ENCODE results near the gene UBE2D2. TPM values are rescaled to one million over a fixed set of nuclear protein-coding genes. Genes with fewer than 3 reads are reported as not detected.

UBE2D2 gene
- total RNA-seq, 1 donor from 2014 or later: 57.5 TPM

DNA sequence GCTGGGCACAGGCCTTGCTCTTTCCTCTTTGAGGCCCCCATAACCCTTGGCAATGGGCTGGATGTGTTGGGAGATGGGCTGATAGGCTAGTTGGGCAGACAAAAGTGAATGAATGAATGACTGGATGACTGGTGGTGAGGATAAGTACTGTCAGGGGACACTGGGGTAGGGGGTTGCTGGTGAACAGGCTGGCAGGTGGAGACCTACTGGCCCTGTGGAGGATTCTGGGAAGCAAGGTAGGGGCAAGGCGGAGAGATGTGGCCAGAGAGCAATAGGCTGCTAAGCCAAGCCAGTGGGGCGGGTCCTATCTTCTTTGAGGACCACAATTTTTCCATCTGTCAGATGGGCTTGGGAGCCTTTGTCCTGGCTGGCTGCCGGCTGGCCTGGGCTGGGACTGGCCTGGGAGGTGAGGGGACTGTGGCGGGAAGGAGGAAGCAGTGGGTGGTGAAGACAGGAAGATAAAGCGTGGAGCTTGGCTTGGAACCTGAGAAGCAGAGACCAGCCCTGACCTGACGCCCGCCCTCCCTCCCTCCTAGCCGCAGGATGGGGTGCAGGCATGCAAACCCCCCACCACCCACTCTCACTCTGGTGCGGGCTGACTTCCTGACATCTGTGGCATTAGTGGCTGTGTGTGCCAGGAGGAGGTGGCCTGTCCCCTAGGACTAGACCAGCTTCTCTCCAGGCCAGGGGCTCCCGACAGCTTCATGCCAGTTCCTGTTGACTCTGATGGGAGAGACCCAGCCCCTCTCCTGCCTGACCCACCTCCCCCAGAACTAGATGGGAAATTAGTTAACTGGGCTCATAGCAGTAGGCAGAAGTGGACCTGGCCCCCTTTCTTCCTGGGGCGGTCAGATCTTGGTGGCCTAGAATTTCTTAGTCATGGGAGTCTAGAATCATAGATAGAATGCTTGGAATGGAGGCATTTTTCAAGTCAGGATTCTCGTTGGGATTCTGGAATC is 96.5 kb downstream of the UBE2D2 start:
- intact Hi-C loops (cut with DNase I): no loop called here
- DNase-seq (ENCODE audit: extremely low spot score in 2 of 2): no peak
- Histone ChIP-seq H3K4me3 (no peak overlapping the region), H3K4me1 (peaks cover 100% of the 10 kb centered on the region), H3K27me3 (no peaks in the 10 kb centered on the region), H3K36me3 (no peaks in the 10 kb centered on the region), H3K27ac (peak overlapping the region; percentile 95), H3K9me3 (no peaks in the 10 kb centered on the region)
- TF ChIP-seq POLR2AphosphoS5 (IDR thresholded peaks at IDR 0.05; ENCODE audit: insufficient read depth in 1 of 2, low read depth in 1 of 2) (no peak), POLR2A (IDR thresholded peaks at IDR 0.05) (no peak)
- TF ChIP-seq, protein P1, sequence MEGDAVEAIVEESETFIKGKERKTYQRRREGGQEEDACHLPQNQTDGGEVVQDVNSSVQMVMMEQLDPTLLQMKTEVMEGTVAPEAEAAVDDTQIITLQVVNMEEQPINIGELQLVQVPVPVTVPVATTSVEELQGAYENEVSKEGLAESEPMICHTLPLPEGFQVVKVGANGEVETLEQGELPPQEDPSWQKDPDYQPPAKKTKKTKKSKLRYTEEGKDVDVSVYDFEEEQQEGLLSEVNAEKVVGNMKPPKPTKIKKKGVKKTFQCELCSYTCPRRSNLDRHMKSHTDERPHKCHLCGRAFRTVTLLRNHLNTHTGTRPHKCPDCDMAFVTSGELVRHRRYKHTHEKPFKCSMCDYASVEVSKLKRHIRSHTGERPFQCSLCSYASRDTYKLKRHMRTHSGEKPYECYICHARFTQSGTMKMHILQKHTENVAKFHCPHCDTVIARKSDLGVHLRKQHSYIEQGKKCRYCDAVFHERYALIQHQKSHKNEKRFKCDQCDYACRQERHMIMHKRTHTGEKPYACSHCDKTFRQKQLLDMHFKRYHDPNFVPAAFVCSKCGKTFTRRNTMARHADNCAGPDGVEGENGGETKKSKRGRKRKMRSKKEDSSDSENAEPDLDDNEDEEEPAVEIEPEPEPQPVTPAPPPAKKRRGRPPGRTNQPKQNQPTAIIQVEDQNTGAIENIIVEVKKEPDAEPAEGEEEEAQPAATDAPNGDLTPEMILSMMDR (IDR thresholded peaks at IDR 0.05): no peak

DNA sequence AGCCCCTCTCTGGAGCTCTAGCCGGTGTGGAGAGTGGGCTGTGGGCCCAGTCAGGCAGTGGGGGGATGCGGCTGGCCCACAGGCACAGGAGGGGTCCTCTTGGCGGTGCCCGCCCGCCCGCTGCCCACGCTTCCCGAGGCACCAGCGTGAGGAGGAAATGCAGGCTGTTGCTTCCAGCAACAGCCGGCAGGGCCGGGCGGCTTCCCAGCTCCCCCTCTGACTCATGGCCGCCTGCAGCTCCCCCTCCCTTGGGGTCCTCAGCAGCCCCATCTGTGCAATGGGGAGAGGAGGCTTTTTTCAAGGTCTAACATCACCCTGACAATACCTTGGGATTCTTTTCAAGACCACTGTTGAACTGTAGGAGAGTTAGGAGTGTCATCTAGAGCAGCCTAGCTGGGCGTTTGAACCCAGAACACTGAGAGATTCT is 97.4 kb downstream of the UBE2D2 start:
- peak overlapping the region; percentile 29 to 48 for H3K4me3 ChIP-seq
- H3K27me3 ChIP-seq: no peaks in the 10 kb centered on the region
- H3K9me3 ChIP-seq: no peaks in the 10 kb centered on the region
- H3K27ac ChIP-seq: peak overlapping the region; percentile 95
- DNase-seq (ENCODE audit: extremely low spot score in 2 of 2): no peak
- H3K36me3 ChIP-seq: no peaks in the 10 kb centered on the region
- intact Hi-C loops (cut with DNase I): no loop called here
- TF ChIP-seq POLR2A (IDR thresholded peaks at IDR 0.05) (no peak), POLR2AphosphoS5 (IDR thresholded peaks at IDR 0.05; ENCODE audit: insufficient read depth in 1 of 2, low read depth in 1 of 2) (no peak)
- TF ChIP-seq, protein P1 (IDR thresholded peaks at IDR 0.05): no peak
- peaks cover 97% of the 10 kb centered on the region for H3K4me1 ChIP-seq

DNA sequence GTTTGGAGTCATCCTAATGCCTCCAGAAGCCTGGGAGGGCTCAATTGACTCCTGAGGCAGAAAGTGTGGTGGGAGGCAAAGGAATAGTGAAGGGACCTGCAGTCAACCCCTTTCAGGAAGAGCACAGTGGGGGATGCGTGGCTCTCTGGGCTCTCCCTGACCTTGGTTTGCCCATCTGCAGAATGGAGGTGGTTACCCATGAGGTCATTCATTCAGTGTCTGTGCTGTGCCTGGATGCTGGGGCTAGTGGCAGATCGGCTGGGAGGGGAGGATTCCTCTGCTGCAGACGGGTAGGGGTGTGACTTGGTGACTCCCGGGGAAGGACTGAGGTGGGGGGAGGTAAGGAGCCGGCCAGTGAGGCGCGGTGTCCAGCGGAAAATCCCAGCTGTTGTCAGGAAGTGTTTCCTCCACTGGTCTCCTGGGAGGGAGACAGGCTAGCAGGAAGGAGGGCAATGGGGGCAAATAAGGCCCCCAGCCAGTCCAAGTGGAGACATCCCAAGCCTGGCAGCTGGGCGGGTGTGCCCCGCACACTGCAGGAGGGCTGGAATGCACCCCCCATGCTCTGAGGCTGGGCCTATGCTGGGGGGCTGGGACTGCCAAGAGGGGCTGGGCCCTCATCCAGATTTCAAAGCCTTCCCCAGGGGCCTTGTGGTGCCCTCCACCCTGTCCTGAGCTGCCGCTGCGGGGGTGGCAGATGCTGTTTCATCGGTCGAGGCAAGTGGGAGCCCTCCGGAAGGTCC is 98.0 kb downstream of the UBE2D2 start:
- intact Hi-C loops (cut with DNase I): no loop called here
- DNase-seq (ENCODE audit: extremely low spot score in 2 of 2): no peak
- H3K4me1 ChIP-seq: peaks cover 97% of the 10 kb centered on the region

DNA sequence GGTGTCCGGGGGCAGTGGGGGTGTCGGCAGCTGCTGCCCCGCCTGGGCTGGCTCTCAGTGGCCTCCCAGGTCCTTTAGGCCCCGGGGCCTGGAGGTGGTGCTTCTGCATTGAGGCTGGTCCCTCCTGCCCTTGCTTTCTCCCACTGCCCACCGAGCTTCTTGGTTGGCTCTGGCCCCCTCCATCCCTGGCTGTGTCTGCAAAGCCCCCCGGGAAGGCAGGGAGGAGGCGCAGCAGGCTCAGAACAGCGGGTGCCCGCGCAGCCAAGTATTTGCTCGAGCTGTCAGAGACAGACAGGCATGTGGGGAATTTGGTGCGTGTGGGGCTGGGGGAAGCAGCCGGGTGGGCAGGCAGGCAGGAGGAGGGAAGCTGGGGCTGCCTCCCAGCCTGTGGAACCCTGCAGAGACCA is 98.6 kb downstream of the UBE2D2 start:
- no peak for DNase-seq (ENCODE audit: extremely low spot score in 2 of 2)
- Histone ChIP-seq H3K4me3 (peak overlapping the region; percentile 29 to 48), H3K27me3 (no peaks in the 10 kb centered on the region), H3K36me3 (no peaks in the 10 kb centered on the region), H3K27ac (peak overlapping the region; percentile 95), H3K4me1 (peaks cover 97% of the 10 kb centered on the region), H3K9me3 (no peaks in the 10 kb centered on the region)
- no peak for TF ChIP-seq POLR2AphosphoS5 (IDR thresholded peaks at IDR 0.05; ENCODE audit: insufficient read depth in 1 of 2, low read depth in 1 of 2)
- TF ChIP-seq POLR2A (IDR thresholded peaks at IDR 0.05): no peak
- TF ChIP-seq, protein P1 (IDR thresholded peaks at IDR 0.05): no peak
- intact Hi-C loops (cut with DNase I): no loop called here

More for the DNA sequence above, 98.0 kb downstream of the UBE2D2 start:
- Histone ChIP-seq H3K9me3 (no peaks in the 10 kb centered on the region), H3K27me3 (no peaks in the 10 kb centered on the region), H3K27ac (peak overlapping the region; percentile 95), H3K36me3 (no peaks in the 10 kb centered on the region), H3K4me3 (peak overlapping the region; percentile 29 to 48)
- TF ChIP-seq, protein P1 (IDR thresholded peaks at IDR 0.05): no peak
- peak in 1 of 2 donors; percentile 23 for TF ChIP-seq POLR2A (IDR thresholded peaks at IDR 0.05)
- TF ChIP-seq POLR2AphosphoS5 (IDR thresholded peaks at IDR 0.05; ENCODE audit: insufficient read depth in 1 of 2, low read depth in 1 of 2): peak; percentile 7 to 85
